ENCODE results near the gene EHD4.

GRCh38 chr15:41926185-41927056 is 45.9 kb downstream of the EHD4 start:
- TF ChIP-seq CTCF (IDR thresholded peaks at IDR 0.05) (no peak), EP300 (IDR thresholded peaks at IDR 0.05) (no peak)
